Measurements from ENCODE around the gene PRR12.

The PRR12 gene

GRCh38 chr19:49590071-49590970 is 661 bp upstream of the PRR12 start:
- no peaks in the 10 kb centered on the region for H3K9me3 ChIP-seq (ENCODE audit: insufficient read depth, low read length, severe bottlenecking)
- peak overlapping the region; percentile 73 for H2AFZ ChIP-seq (ENCODE audit: low read depth, low read length)
- peak; percentile 99 for DNase-seq
- peak; percentile 87 for ATAC-seq (ENCODE audit: insufficient read depth, low read depth)
- peaks cover 23% of the 10 kb centered on the region for H3K4me1 ChIP-seq (ENCODE audit: insufficient read depth, low read length)
- H3K9ac ChIP-seq (ENCODE audit: low read depth, low read length), result peak overlapping the region; percentile 90
- H3K4me3 ChIP-seq (ENCODE audit: low read depth in 1 of 2, low read length in 2 of 2), result peak overlapping the region; percentile 49 to 82
- no peaks in the 10 kb centered on the region for H3K27me3 ChIP-seq (ENCODE audit: insufficient read depth, low read length, poor library complexity)
- H3K36me3 ChIP-seq (ENCODE audit: insufficient read depth, low read length), result peaks cover 27% of the 10 kb centered on the region
- TF ChIP-seq EZH2 (IDR thresholded peaks at IDR 0.05; ENCODE audit: borderline replicate concordance, low read depth, low read length, severe bottlenecking), result no peak
- peak; percentile 36 for TF ChIP-seq CTCF (IDR thresholded peaks at IDR 0.05; ENCODE audit: borderline replicate concordance, extremely low read depth, low read length, poor library complexity, severe bottlenecking)
- H3K79me2 ChIP-seq (ENCODE audit: insufficient read depth, low read length), result peaks cover 42% of the 10 kb centered on the region
- peak overlapping the region; percentile 87 for H3K4me2 ChIP-seq (ENCODE audit: insufficient read depth, low read length)
- H4K20me1 ChIP-seq (ENCODE audit: insufficient read depth, low read length), result peaks cover 30% of the 10 kb centered on the region
- peak overlapping the region; percentile 94 for H3K27ac ChIP-seq (ENCODE audit: low read length)

- peak overlapping the region; percentile 97 to 100 for H3K4me3 ChIP-seq (ENCODE audit: low read depth in 1 of 2, low read length in 2 of 2)
- peak overlapping the region; percentile 93 for H3K27ac ChIP-seq (ENCODE audit: low read length)
- H3K4me2 ChIP-seq (ENCODE audit: insufficient read depth, low read length), result peak overlapping the region; percentile 90
- no peak for TF ChIP-seq CTCF (IDR thresholded peaks at IDR 0.05; ENCODE audit: borderline replicate concordance, extremely low read depth, low read length, poor library complexity, severe bottlenecking)
- no peak for TF ChIP-seq EZH2 (IDR thresholded peaks at IDR 0.05; ENCODE audit: borderline replicate concordance, low read depth, low read length, severe bottlenecking)
- peaks cover 23% of the 10 kb centered on the region for H3K4me1 ChIP-seq (ENCODE audit: insufficient read depth, low read length)
- H3K9ac ChIP-seq (ENCODE audit: low read depth, low read length), result peak overlapping the region; percentile 90
- ATAC-seq (ENCODE audit: insufficient read depth, low read depth) (no peak), DNase-seq (peak; percentile 76)
- H3K27me3 ChIP-seq (ENCODE audit: insufficient read depth, low read length, poor library complexity), result no peaks in the 10 kb centered on the region
- H4K20me1 ChIP-seq (ENCODE audit: insufficient read depth, low read length), result peaks cover 44% of the 10 kb centered on the region
- peaks cover 42% of the 10 kb centered on the region for H3K36me3 ChIP-seq (ENCODE audit: insufficient read depth, low read length)
- peaks cover 53% of the 10 kb centered on the region for H3K79me2 ChIP-seq (ENCODE audit: insufficient read depth, low read length)
- H3K9me3 ChIP-seq (ENCODE audit: insufficient read depth, low read length, severe bottlenecking), result no peaks in the 10 kb centered on the region
- peak overlapping the region; percentile 78 for H2AFZ ChIP-seq (ENCODE audit: low read depth, low read length)
These were observed 926 bp downstream of the PRR12 start for GRCh38 chr19:49591731-49592485.

GRCh38 chr19:49592486-49593232 is 1.7 kb downstream of the PRR12 start:
- Histone ChIP-seq H3K4me2 (ENCODE audit: insufficient read depth, low read length) (peak overlapping the region; percentile 90), H3K36me3 (ENCODE audit: insufficient read depth, low read length) (peaks cover 49% of the 10 kb centered on the region), H3K4me3 (ENCODE audit: low read depth in 1 of 2, low read length in 2 of 2) (peak overlapping the region; percentile 97 to 100; a peak in 3 of 4 replicates), H4K20me1 (ENCODE audit: insufficient read depth, low read length) (peaks cover 51% of the 10 kb centered on the region), H3K27me3 (ENCODE audit: insufficient read depth, low read length, poor library complexity) (no peaks in the 10 kb centered on the region), H3K9ac (ENCODE audit: low read depth, low read length) (peak overlapping the region; percentile 90), H3K9me3 (ENCODE audit: insufficient read depth, low read length, severe bottlenecking) (no peaks in the 10 kb centered on the region), H2AFZ (ENCODE audit: low read depth, low read length) (peak overlapping the region; percentile 78; the same call in 1 of the 2 replicates), H3K79me2 (ENCODE audit: insufficient read depth, low read length) (peaks cover 60% of the 10 kb centered on the region), H3K4me1 (ENCODE audit: insufficient read depth, low read length) (peaks cover 23% of the 10 kb centered on the region), H3K27ac (ENCODE audit: low read length) (peak overlapping the region; percentile 93)
- TF ChIP-seq CTCF (IDR thresholded peaks at IDR 0.05; ENCODE audit: borderline replicate concordance, extremely low read depth, low read length, poor library complexity, severe bottlenecking), result no peak
- TF ChIP-seq EZH2 (IDR thresholded peaks at IDR 0.05; ENCODE audit: borderline replicate concordance, low read depth, low read length, severe bottlenecking), result no peak
- ATAC-seq (ENCODE audit: insufficient read depth, low read depth), result no peak
- DNase-seq, result peak; percentile 42
